ENCODE results near the gene CFDP1. TPM values are rescaled to one million over a fixed set of nuclear protein-coding genes. Genes with fewer than 3 reads are reported as not detected.

CFDP1 gene
- total and polyA plus RNA-seq, 2 of the 13 experiments (the other 11 are each of a cell fraction or from before 2014, with no cell fraction given), result 78.6 to 153 TPM

- TF ChIP-seq ZNF142 (CRISPR knock-in tag; IDR thresholded peaks at IDR 0.05), result no peak
- TF ChIP-seq ETV6 (CRISPR knock-in tag; conservative IDR thresholded peaks at IDR 0.05), result 0 out of 2 replicates have a peak, but pooled peaks have one; percentile 41
- TF ChIP-seq HMG20B (CRISPR knock-in tag; conservative IDR thresholded peaks at IDR 0.05), result no peak
- TF ChIP-seq ZNF639 (CRISPR knock-in tag; conservative IDR thresholded peaks at IDR 0.05), result no peak
- peak; percentile 14; the same call in 1 of the 2 replicates for TF ChIP-seq SOX5 (CRISPR knock-in tag; IDR thresholded peaks at IDR 0.05; ENCODE audit: borderline replicate concordance)
- TF ChIP-seq ZNF501 (CRISPR knock-in tag; IDR thresholded peaks at IDR 0.05), result no peak
- no peak for TF ChIP-seq MYNN (CRISPR knock-in tag; IDR thresholded peaks at IDR 0.05; ENCODE audit: low read depth)
- TF ChIP-seq TRIM24 (CRISPR knock-in tag; IDR thresholded peaks at IDR 0.05), result no peak
- TF ChIP-seq STAT6 (CRISPR knock-in tag; IDR thresholded peaks at IDR 0.05; ENCODE audit: borderline replicate concordance), result no peak
- no peak for TF ChIP-seq FOXP4 (CRISPR knock-in tag; IDR thresholded peaks at IDR 0.05)
- peak; percentile 7; the same call in 1 of the 2 replicates for TF ChIP-seq SALL1 (CRISPR knock-in tag; IDR thresholded peaks at IDR 0.05)
- no peak for TF ChIP-seq DNMT1 (CRISPR knock-in tag; IDR thresholded peaks at IDR 0.05)
- no peak for TF ChIP-seq SOX13 (IDR thresholded peaks at IDR 0.05)
- peak in 1 of 2 experiments; percentile 6; a peak in 1 of 4 replicates for TF ChIP-seq SOX13 (CRISPR knock-in tag; conservative IDR thresholded peaks at IDR 0.05 in 1 of 2, IDR thresholded peaks at IDR 0.05 in 1 of 2)
- no peak for TF ChIP-seq RNF219 (CRISPR knock-in tag; IDR thresholded peaks at IDR 0.05)
- no peak for TF ChIP-seq ZNF780A (CRISPR knock-in tag; IDR thresholded peaks at IDR 0.05)
Observed at GRCh38 chr16:75272097-75272551, 161.2 kb downstream of the CFDP1 start (continued).

Data from HepG2 (cell line).